NCI-H526 treated with DMSO at 0.1 percent for 48 hours (cell line): Measurements from ENCODE around the gene EIF2AK2.
"Not testable (repeated sequence)": the region's sequence is repeated elsewhere in the genome, so short reads cannot be mapped to it uniquely, and the experiment has no call there.

Experiments used
- DNase-seq: peaks from one replicate; lab custom pipeline; 2025; lab: John Stamatoyannopoulos, UW

Gene EIF2AK2

DNA sequence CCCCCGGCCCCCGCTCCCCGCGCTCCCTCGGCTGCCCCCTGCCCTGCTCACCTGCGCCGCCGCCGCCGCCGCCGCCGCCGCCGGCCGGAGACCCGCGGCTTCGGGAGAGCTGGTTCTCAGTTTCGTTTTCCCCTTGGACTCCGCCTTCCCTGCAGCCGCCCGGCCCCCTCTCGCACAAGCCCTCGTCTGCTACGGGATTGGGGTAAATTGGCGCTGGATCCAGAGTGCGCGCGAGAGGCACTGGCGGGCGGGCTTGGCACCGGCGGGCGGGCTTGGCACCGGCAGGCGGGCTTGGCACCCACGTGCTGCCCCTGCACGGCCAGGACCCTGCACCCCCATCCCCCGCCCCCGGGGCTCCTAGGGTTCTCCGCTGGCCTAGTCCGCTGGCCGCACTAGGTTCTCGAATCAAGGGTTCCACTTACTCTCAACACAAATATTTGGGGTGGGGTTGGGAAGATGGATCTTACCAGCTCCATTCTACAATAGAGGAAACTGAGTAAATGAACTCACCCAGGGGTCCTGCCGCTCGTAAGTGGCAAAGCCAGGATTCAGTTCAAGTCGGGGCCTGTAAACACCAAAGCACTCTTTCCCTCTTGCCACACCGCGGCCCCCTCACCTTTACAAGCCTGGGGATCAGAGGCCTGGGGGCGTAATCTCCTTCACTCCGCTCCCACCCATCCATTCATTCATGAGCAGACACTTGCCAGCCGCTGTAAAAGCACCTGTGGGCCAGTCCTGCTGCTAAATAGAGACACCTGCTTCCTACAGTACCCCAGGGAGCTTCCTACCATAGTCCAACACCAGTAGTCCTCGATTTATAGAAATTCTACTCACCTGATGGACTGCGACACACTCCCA is at the start of gene EIF2AK2:
Gene EIF2AK2 (minus strand): TSS at position 124 of the 858 bp plus-strand sequence. CDS start 9,174 bp downstream, outside the sequence.
- peak; percentile 79 for DNase-seq

DNA sequence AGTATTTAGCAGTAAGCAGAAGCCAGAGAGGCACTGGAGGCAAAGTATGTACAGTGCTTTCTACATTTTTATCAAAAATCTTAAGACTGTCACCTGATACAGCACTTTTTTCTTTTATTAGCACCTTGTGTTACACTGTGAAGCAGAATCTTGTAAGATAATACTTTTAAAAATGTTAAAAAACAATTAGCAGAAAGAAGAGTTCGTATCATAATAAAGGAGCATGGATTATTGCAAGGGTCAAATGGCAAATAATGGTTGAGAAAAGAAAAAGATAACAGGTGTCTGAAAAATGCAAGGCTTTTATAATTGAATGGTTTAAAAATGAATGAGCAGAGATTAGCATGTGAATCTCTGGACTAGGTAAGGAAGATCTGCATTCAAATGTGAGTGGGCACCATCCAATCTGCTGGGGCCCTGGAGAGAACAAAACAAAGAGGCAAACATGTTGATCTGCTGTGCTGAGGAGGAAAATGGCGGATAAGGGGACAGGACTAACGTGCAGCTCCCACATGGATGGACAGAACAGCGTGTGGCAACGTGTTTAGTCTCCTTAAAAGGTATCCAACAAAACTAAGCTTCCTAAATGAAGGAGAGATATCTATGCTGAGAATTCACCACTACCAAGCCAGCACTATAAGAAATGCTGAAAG is 49.0 kb upstream of the EIF2AK2 start:
- DNase-seq = no peak

DNA sequence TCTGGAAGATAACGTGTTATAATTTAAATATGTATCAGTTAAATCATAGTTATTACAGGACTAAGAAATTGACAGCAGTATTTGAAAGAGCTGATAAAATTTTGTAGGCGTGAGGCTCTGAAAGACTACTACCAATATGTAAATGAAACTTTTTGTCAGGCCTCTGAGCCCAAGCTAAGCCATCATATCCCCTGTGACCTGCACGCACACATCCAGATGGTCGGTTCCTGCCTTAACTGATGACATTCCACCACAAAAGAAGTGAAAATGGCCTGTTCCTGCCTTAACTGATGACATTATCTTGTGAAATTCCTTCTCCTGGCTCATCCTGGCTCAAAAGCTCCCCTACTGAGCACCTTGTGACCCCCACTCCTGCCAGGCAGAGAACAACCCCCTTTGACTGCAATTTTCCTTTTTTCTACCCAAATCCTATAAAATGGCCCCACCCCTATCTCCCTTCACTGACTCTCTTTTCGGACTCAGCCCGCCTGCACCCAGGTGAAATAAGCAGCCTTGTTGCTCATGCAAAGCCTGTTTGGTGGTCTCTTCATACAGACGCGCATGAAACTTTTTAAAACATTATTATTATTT is 48.4 kb upstream of the EIF2AK2 start:
- DNase-seq = not testable (repeated sequence)

DNA sequence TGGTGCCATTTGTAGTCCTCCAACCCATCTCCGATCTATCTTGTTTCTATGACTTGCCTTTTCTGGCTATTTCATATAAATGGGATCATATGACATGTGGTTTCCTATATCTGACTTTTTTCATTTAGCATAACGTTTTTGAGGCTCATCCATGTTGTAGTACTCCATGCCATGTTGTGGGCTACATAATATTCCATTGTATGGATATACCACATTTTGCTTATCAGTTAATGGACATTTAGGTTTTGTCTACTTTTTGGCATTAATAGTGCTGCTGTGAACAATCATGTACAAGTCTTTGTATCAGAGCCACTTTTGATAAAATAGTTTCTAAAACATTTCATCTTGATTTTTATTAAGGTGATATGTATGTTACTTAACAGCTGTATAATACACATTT is 46.9 kb upstream of the EIF2AK2 start:
- DNase-seq = no peak

DNA sequence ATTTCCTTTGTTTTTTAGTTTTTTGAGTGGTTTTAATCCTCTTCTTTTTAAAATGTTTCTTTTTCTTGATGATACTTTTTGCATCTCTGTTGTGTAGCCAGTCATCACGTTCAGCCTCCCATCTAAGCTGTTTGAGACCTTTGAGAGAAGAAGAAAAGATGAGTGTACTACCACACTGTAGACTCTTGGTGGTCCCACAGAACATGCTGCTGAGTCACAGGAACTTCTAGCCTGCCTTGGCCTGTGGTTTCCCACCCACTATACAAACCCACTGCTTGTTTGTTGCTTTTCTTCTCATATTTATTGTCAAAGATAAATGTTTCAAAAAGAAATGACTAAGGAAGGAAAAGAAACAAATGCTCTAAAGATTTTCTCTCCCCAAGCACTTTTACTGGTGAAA is 45.0 kb upstream of the EIF2AK2 start:
- DNase-seq = no peak

DNA sequence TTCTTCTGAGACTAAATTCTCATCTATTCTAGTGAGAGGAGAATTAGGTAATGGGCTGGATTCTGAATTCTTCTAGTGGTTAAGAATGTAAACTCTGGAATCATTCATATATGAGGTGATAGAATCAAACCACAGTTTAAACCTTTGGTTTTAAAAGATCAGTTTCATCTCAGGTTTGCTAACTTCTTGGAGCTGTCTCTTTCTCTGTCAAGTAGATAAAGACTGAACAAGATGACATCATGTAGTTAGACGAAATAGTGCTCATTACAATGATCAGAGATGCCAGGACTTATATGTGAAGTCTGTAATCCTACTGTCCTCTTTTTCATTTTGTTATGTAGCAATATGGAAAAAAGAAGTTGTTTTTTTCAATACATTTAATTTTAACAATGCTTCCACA is 44.4 kb upstream of the EIF2AK2 start:
- DNase-seq = no peak

DNA sequence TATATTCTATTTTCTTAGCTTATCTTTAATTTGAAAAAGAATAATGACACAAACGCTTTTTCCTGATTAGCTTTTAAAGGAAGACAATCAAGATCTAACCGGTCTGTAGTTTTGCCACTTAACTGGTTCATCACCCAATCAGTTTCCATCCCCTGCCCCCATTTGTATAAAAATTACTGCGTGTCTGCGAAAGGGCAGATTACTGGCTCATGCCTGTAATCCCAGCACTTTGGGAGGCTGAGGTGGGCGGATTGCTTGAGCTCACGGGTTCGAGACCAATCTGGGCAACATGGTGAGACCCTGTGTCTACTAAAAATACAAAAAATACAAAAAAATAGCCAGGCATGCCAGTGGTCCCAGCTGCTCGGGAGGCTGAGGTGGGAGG is 41.9 kb upstream of the EIF2AK2 start:
- no peak for DNase-seq

DNA sequence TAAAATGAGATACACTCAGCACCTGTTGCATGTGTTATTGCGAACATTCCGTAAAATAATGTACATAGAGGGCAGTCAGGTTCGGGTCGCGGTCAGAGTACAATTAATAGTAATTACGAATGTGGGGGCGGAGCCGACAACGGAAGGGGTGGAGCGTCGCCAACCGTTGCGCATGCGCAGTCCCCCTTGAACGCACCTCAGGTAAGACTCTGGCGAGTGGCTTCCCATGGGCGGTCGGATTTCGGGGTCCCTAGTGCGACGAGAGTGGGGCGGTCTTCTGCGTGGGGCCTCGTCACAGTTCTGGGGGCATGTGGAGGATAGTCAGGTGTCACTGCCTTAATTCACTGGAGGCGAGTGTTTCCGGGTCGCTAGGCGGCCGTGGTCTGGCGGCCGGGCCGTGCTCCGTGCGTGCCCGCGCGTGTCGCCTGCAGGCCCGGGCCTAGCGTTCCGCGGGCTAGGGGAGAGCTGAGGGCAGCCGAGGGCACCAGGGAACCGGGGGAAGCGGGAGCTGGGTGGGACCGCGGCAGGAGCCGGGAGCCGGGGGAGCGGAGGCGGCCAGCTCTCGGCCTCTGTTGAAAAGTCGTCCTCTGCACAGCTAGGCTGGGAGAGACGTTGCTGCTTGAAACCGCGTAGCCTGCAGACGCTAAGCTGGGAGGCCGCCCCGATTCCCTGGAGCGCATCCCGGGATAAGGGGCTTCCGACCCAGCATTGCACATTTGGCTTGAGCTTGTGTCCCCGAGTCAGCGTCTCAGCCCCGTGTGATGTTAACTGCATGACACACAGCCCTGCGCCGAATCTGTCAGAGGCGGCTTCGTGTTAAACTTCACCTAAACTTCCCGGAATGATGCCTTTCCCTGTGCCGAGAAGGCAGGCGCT is 39.8 kb upstream of the EIF2AK2 start, which contains the start of gene CEBPZOS:
Gene CEBPZOS (plus strand): TSS at position 177 of the 876 bp plus-strand sequence. CDS start 3,209 bp downstream, outside the sequence.
- peak; percentile 56 for DNase-seq

DNA sequence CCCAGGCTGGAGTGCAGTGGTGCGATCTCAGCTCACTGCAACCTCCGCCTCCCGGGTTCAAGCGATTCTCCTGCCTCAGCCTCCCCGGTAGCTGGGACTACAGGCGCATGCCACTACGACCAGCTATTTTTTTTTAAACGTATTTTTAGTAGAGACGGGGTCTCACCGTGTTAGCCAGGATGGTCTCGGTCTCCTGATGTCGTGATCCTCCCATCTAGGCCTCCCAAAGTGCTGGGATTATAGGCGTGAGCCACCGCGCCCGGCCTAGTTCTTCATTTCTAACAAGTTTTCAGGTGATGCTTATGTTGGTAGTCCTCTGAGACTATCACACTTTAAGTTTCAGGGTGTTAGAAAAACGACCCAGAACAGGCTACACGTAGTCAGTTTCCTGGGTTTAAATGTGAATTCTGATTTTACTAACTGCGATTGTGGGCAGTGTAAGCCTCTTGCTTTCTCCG is 39.1 kb upstream of the EIF2AK2 start:
- DNase-seq = not testable (repeated sequence)

DNA sequence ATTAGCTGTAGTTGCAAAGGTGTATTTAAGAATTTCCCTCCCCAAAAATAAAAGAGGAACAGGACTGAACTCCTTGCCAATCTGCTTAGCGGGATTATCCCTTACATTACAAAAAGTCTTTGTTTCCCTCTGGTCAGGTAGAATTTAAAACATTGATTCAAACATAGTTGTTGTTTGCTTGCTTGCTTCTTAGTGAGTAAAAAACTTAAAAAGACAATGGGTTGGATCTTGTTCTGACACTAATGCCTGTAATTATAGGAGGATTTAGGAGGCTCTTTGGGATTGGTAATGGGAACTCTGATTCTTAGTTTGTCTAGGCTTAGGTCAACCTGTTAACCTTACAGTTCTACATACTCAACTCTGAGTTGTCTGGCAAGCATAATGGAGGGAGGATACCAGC is 35.8 kb upstream of the EIF2AK2 start:
- DNase-seq = no peak

DNA sequence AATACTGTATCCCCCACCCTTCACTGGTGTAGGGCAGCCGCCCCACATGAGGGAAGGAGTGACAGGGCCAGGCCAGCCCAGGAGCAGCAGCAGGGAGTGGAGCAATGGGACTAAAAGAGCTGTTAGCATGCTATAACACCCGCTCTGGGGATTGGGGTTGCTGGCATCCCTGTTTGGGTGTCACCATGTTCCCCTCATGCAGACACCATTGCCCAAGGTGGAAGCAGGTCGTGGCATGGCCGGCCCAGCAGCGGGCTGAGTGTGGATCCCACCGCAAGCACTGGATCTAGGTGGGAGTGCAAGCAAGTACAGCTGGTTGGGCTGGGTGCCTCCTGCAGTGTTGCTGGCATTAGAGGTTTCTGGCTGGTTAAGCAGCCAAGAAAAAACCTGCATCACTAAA is 35.0 kb upstream of the EIF2AK2 start:
- no peak for DNase-seq

DNA sequence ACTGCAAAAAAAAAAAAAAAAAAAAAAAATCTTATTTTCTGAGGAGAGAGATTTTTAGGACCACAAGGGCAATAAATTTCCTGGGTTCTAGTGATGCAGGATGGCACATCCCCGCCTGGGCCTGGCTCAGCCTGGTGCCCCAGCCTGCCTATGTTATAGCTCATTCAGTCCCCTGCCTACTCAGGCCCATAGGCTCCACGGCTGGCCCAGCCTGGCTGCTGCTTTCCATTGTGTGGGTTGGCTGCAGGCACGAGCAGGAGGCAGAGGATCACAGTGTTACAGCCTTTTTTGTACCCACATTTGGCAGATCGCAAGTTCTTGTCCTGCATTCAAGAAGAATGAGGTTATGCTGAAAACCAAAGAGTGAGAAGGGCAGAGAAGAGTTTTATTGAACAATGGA is 34.5 kb upstream of the EIF2AK2 start:
- no peak for DNase-seq

DNA sequence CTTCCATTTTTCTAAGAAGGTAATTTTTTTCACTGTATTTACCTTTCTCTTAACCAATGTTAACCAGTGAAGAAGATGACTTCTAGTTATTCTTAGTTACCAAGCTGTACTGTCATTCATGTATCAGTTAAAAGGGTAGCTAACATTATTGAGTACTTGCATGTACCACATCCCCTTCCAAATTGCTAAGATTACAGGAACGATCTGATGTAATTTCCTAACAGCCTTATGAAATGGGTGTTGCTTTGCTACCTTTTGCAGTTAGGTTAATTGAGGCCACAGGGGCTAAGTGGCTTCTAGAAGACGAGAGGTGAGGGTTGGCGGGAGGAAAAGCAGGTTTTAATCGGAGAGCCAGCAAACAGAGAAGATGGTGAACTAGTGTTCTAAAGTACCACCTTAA is 33.5 kb upstream of the EIF2AK2 start:
- no peak for DNase-seq

DNA sequence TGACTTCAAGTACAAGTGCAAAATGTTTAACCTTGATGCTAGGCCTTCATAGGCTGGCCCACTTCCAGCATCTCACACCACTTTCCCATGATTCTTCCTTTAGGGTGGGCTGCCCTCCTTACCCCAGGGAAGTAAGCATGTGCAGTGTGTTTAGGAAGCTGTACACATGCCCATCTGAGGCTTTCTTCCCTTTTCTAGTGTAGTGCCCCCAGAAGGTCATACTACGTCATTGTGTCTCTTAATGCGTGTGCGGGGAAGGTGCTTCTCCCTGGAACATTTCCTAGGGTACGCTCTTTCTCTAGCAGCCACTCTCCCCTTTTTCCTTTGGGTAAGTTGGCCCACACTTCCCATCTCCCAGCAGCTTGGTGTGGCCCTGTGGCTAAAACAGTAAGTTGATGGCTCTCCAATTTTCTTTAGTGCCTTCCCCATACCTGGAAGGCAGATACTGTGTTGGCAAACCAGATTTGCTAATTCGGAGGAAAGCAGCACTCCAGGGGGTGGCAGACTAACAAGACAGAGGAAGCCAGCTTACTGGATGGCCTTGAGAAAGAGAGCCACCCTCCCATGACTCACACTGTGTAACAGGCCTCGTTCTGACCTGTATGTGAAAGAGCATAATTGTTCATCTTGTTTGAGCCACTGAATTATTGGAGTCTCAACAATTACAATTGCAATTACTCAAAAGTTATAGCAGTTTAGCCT is 32.8 kb upstream of the EIF2AK2 start:
- DNase-seq = no peak

DNA sequence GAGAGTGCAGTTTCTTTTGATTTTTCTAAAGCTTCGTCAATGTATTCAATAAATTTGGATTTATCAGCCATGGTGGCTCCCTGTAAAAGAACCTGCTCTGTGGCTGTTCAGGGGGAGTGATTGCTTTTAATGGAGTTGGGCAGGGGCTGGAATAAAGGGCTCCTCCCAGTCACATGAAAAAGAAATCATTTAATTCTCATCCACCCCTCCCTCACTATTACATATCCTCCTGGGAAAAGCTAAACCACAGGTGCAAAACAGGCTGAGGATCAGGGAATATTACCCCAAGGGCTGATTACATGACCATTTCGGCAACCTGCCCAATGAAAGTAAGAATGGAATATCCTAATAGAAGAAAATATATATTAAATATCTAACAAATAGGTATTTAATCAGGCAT is 31.8 kb upstream of the EIF2AK2 start, which contains the start of gene SULT6B1:
Gene SULT6B1 (minus strand): TSS at position 101 of the 400 bp plus-strand sequence. CDS start 30 bp downstream, at position 71.
- no peak for DNase-seq

DNA sequence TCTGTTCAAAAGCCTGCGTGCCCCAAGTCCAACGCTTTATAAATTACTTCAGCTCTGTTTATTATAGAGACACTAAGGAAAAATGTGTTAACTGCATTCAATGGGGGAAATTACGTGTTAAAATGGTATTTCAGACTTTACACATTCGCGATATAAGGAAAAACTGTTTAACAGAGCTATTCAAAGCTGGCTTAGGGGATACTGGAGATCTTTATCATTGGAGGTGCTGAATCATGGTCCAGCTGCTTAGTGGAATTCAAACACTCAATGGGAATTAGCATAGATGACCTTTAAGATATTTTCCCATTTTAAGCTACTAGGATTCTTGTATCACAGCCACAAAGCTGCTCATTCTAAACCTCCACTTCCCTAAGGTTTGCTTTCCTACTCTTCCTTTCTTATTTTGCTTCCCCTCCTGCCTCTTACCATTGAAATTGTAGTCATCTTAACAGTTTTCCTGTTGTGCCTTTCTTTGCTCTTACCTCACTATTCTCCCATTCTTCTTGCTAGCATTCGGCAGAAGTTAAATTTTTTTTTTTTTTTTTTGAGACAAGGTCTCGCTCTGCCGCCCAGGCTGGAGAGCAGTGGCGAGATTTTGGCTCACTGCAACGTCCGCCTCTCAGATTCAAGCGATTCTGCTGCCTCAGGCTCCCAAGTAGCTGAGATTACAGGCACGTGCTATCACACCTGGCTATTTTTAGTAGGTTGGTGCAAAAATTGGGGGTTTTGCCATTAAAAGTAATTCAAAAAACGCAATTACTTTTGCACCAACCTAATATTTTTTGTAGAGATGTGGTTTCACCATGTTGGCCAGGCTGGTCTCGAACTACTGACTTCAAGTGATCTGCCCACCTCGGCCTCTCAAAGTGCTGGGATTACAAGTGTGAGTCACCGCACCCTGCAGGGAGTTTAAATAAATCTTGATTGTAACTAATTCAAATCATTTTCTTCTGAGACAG is 25.2 kb upstream of the EIF2AK2 start:
- DNase-seq = no peak

DNA sequence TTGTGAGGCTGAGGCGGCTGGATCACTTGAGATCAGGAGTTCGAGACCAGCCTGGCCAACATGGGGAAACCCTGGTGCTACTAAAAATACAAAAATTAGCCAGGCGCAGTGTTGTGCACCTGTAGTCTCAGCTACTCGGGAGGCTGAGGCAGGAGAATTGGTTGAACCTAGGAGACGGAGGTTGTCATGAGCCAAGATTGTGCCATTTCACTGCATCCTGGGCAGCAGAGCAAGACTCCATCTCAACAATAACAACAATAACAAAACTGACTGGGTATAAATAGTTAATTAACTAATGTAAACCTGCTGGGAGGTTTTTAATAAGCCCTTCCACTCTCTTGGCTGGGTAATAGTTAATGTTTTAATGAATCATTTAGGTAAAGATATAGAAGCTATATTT is 23.9 kb upstream of the EIF2AK2 start:
- DNase-seq = no peak

DNA sequence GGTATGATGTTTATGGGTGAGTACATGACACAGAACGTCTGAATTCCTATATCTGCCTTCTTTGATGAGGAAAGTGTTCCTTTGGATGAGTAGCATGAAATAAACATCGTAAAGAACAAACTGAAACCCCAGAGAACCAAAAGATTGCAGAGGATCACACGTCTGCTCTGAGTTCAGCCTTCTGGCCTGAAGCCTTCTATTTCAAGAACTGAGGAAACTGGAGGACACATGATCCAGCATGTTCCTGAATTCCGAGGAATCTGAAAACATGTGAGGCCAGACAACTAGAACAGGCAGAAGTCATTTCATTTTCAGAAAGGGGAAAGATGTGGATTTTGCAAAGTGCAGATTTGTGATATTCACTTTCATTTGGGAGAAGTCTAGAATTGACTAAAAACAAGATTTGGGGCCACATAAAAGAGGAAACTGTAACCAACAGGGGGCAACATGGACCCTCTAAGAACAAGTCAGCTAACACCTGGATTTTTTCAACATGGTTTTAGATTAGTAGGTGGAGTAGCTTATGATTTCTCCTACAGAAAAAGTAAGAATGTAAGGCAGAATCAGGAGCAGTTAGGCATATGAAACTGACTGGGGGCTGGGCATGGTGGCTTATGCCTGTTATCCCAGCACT is 23.3 kb upstream of the EIF2AK2 start:
- DNase-seq = no peak

DNA sequence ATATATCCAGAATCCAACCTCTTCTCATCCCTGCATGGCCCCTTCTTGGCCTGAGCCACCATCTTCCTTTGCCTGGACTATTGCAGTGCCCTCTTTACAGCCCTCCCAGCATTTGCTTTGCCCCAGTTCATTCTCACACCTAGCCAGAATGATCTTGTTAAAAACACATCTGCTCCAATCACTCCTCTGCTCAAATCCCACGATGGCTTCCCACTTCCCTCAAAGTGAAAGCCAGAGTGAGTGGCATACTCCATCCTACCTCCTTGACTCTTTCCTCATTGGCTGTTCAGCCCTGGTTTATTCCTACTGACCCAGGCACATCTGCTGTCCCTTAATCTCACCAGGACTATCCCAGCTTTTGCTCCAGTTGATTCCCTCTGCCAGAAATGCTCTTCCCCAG is 17.0 kb upstream of the EIF2AK2 start:
- DNase-seq = no peak

DNA sequence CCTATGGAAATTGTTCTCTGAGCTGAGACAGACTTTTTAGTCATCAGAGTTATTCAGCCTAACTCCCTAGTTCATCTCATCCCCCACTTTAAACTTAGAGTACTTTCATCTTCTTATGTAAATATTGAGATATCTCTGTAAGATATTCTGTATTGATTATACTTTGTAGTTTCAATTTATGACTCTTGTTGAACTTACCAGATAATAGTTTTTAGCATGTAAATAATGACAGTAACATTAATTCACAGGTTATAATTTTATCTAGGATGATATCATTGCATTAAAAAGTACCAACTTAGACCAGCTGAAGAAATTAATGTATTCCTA is 14.8 kb upstream of the EIF2AK2 start:
- no peak for DNase-seq
